ENCODE measurements around the gene CHD1L. TPM values are rescaled to one million over a fixed set of nuclear protein-coding genes. Genes with fewer than 3 reads are reported as not detected.
"Not testable (repeated sequence)": the region's sequence is repeated elsewhere in the genome, so short reads cannot be mapped to it uniquely, and the experiment has no call there.

CHD1L gene
- total RNA-seq, 4 donors from 2014 or later, result 14.4 to 22.1 (median 20.7) TPM

DNA sequence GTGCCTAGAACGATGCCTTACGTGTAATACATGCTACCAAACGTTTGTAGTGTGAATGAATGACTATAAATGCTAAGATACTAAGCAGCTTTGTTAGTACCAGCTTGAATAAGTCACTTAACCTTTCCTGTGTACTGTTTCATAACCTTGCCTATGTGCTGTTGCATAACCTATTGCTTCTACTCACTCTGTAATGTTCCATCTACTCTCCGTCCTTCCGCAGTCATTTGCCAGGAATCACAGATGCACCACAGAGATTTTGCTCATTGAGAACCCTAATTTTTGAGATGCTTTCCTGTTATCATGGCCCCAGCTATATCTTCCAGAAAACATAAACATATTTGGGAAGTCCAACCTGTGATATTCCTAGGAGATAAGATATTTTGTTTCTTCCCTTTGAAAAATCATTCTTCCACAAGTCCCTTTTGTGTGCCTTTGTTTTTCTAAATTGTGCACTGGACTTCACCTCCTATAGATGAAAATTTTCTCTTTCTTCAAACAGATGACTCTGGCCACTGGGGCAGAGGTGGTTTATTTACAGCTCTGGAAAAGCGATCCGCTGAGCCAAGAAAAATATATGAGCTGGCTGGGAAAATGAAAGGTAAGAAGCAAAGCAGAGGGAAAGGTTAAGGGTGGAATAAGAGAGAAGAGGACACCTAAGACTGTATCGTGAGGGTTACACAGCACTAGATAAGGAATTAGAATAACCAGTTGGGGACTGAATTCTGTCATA lies 44.8 kb downstream of the CHD1L start:
- Histone ChIP-seq H3K27me3 (no peaks in the 10 kb centered on the region), H3K27ac (no peak overlapping the region), H3K36me3 (peaks cover 0 to 99% of the 10 kb centered on the region in 2 donors), H3K4me3 (no peak overlapping the region), H3K4me1 (no peaks in the 10 kb centered on the region), H3K9me3 (no peaks in the 10 kb centered on the region)
- 84 to 89% methylated on average over 6 to 7 of the region's 8 CpGs for WGBS, 2 donors (ENCODE audit: low coverage in 1 of 2)
- TF ChIP-seq POLR2AphosphoS5 (IDR thresholded peaks at IDR 0.05) (no peak), EP300 (IDR thresholded peaks at IDR 0.05) (no peak), POLR2A (IDR thresholded peaks at IDR 0.05) (no peak)
- TF ChIP-seq, protein P1, sequence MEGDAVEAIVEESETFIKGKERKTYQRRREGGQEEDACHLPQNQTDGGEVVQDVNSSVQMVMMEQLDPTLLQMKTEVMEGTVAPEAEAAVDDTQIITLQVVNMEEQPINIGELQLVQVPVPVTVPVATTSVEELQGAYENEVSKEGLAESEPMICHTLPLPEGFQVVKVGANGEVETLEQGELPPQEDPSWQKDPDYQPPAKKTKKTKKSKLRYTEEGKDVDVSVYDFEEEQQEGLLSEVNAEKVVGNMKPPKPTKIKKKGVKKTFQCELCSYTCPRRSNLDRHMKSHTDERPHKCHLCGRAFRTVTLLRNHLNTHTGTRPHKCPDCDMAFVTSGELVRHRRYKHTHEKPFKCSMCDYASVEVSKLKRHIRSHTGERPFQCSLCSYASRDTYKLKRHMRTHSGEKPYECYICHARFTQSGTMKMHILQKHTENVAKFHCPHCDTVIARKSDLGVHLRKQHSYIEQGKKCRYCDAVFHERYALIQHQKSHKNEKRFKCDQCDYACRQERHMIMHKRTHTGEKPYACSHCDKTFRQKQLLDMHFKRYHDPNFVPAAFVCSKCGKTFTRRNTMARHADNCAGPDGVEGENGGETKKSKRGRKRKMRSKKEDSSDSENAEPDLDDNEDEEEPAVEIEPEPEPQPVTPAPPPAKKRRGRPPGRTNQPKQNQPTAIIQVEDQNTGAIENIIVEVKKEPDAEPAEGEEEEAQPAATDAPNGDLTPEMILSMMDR (IDR thresholded peaks at IDR 0.05), result no peak
- ATAC-seq, result no peak

DNA sequence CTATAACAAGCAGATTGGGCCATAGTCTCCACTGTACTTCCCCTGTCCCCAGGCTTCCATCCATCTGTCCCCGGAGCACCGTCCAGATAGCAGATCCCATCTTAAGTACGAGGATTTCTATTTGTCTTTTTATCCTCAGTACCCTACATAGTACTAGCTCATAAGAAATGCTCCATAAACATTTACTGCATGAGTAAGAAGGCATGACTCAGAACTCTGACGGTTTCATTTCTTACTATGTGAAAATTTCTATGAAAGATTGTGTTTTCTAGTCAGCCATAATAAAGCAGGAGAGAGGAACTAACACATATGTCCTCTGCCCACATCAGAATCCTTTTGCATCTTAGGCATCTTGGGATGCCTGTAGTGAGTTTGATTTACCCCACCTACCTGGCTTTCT lies 49.5 kb downstream of the CHD1L start:
- Histone ChIP-seq H3K4me1 (no peaks in the 10 kb centered on the region), H3K9me3 (no peaks in the 10 kb centered on the region), H3K36me3 (peaks cover 3 to 100% of the 10 kb centered on the region in 2 donors), H3K4me3 (no peak overlapping the region), H3K27ac (no peak overlapping the region), H3K27me3 (no peaks in the 10 kb centered on the region)
- no peak for TF ChIP-seq POLR2AphosphoS5 (IDR thresholded peaks at IDR 0.05)
- no peak for TF ChIP-seq POLR2A (IDR thresholded peaks at IDR 0.05)
- no peak for TF ChIP-seq EP300 (IDR thresholded peaks at IDR 0.05)
- TF ChIP-seq, protein P1 (IDR thresholded peaks at IDR 0.05), result no peak
- no peak for ATAC-seq
- WGBS, 2 donors (ENCODE audit: low coverage in 1 of 2), result 71 to 74% methylated on average over 3 to 4 of the region's 4 CpGs

DNA sequence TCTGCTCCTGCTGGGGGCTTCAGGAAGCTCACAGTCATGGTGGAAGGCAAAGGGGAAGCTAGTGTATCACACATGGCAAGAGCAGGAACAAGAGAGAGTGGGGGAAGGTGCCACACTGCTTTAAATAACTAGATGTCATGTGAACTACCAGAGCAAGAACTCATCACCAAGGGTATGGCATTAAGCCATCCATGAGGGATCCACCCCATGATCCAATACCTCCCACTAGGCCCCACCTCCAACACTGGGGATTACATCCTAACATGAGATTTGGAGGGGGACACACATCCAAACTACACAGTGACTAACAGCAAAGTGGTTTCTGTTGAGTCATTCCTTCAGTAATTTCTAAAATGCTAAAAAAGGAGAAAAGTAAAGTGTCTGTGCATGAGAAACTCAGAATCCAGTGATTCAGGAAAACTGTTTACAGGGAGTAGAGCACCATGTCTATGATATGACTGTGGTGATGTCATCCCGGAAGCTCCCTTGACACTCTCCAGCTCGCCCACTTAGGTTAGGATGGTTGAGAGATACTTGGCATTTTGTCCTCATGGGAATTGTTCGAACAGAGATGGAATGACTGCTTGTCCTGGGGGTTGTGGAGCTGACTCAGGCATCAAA lies 50.3 kb downstream of the CHD1L start:
- TF ChIP-seq, protein P1 (IDR thresholded peaks at IDR 0.05), result no peak
- TF ChIP-seq EP300 (IDR thresholded peaks at IDR 0.05) (no peak), POLR2A (IDR thresholded peaks at IDR 0.05) (no peak), POLR2AphosphoS5 (IDR thresholded peaks at IDR 0.05) (no peak)
- ATAC-seq, result no peak
- Histone ChIP-seq H3K27me3 (no peaks in the 10 kb centered on the region), H3K4me3 (no peak overlapping the region), H3K36me3 (peaks cover 3 to 100% of the 10 kb centered on the region in 2 donors), H3K9me3 (peaks cover 0 to under 1% (median 0%) of the 10 kb centered on the region in 3 donors), H3K27ac (no peak overlapping the region), H3K4me1 (no peaks in the 10 kb centered on the region)
- 46% methylated on average over 1 of the region's 3 CpGs; no CpG with 5 or more reads in 1 of the 2 donors for WGBS, 2 donors (ENCODE audit: low coverage in 1 of 2)

DNA sequence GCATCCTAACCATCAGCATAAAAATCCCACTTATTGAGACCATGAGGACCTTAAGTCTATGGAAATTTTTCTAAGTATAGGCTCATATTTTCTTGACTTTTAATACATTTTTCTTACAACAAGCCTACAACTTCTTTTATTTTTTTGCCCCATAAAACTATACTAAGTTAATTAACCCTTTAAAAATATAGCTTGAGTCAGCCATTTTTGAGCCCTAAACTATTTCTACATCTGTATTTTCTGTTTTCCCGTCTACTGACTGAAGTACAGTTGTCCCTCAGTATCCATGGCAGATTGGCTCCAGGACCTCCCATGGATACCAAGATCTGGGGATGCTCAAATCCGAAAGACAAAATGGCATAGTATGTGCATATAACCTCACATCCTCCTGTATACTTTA lies 55.0 kb downstream of the CHD1L start:
- Histone ChIP-seq H3K9me3 (peaks cover 0 to 38% (median 0%) of the 10 kb centered on the region in 3 donors), H3K36me3 (peaks cover 3 to 60% of the 10 kb centered on the region in 2 donors), H3K27me3 (no peaks in the 10 kb centered on the region), H3K4me3 (no peak overlapping the region), H3K27ac (no peak overlapping the region), H3K4me1 (no peaks in the 10 kb centered on the region)
- TF ChIP-seq, protein P1 (IDR thresholded peaks at IDR 0.05), result no peak
- TF ChIP-seq POLR2A (IDR thresholded peaks at IDR 0.05) (no peak), EP300 (IDR thresholded peaks at IDR 0.05) (no peak), POLR2AphosphoS5 (IDR thresholded peaks at IDR 0.05) (no peak)
- 96 to 100% methylated on average over 2 of the region's 2 CpGs for WGBS, 2 donors (ENCODE audit: low coverage in 1 of 2)
- ATAC-seq, result no peak

DNA sequence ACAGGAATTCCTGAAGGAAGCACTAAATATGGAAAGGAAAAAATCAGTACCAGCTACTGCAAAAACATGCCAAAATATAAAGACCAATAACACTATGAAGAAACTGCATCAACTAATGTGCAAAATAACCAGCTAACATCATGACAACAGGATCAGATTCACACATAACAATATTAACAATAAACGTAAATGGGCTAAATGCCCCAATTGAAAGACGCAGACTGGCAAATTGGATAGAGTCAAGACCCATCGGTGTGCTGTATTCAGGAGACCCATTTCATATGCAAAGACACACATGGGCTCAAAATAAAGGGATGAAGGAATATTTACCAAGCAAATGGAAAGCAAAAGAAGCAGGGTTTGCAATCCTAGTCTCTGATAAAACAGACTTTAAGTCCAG lies 63.3 kb downstream of the CHD1L start:
- H3K27me3 ChIP-seq, H3K4me3 ChIP-seq, H3K4me1 ChIP-seq, ATAC-seq, H3K27ac ChIP-seq, H3K36me3 ChIP-seq: not testable (repeated sequence)
- WGBS, 2 donors (ENCODE audit: low coverage in 1 of 2), result 96 to 100% methylated on average over 3 of the region's 3 CpGs
- H3K9me3 ChIP-seq, result peaks cover 0 to 88% (median 2%) of the 10 kb centered on the region in 3 donors

Measured in gastroesophageal sphincter (tissue), 4 donors.